Measurements from ENCODE around the gene SPIRE2.
"Not testable (repeated sequence)": the region's sequence is repeated elsewhere in the genome, so short reads cannot be mapped to it uniquely, and the experiment has no call there.

Gene SPIRE2

DNA sequence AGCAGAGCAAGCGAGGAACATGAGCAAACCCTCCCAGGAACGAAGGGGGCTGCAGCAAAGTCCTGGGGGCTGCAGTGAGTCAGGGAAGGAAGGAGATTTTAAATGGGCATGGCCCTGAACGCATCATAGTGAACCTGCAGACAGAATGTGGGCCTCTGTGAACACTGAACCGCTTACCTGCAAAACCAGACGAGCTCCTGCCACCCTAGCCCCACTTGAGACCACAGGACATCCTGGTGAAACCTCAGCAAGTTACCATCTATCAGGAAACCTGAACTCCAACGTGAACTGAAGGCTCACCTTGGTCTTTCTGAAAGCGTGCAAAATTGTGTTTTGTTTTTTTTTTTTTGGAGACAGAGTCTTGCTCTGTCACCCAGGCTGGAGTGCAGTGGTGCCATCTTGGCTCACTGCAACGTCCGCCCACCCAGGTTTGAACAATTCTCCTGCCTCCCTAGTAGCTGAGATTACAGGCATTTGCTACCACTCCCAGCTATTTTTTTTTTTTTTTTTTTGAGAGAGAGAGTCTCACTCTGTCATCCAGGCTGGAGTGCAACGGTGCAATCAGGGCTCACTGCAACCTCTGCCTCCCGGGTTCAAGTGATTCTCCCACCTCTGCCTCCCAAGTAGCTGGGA, 42.6 kb upstream of the SPIRE2 start:
- DNase-seq (ENCODE audit: low read depth) = no peak
- TF ChIP-seq, protein P1, sequence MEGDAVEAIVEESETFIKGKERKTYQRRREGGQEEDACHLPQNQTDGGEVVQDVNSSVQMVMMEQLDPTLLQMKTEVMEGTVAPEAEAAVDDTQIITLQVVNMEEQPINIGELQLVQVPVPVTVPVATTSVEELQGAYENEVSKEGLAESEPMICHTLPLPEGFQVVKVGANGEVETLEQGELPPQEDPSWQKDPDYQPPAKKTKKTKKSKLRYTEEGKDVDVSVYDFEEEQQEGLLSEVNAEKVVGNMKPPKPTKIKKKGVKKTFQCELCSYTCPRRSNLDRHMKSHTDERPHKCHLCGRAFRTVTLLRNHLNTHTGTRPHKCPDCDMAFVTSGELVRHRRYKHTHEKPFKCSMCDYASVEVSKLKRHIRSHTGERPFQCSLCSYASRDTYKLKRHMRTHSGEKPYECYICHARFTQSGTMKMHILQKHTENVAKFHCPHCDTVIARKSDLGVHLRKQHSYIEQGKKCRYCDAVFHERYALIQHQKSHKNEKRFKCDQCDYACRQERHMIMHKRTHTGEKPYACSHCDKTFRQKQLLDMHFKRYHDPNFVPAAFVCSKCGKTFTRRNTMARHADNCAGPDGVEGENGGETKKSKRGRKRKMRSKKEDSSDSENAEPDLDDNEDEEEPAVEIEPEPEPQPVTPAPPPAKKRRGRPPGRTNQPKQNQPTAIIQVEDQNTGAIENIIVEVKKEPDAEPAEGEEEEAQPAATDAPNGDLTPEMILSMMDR (IDR thresholded peaks at IDR 0.05; ENCODE audit: insufficient read depth, low read depth, low read length, missing control alignments) = no peak
- H3K4me3 ChIP-seq (ENCODE audit: low read depth, low read length) = no peak overlapping the region

DNA sequence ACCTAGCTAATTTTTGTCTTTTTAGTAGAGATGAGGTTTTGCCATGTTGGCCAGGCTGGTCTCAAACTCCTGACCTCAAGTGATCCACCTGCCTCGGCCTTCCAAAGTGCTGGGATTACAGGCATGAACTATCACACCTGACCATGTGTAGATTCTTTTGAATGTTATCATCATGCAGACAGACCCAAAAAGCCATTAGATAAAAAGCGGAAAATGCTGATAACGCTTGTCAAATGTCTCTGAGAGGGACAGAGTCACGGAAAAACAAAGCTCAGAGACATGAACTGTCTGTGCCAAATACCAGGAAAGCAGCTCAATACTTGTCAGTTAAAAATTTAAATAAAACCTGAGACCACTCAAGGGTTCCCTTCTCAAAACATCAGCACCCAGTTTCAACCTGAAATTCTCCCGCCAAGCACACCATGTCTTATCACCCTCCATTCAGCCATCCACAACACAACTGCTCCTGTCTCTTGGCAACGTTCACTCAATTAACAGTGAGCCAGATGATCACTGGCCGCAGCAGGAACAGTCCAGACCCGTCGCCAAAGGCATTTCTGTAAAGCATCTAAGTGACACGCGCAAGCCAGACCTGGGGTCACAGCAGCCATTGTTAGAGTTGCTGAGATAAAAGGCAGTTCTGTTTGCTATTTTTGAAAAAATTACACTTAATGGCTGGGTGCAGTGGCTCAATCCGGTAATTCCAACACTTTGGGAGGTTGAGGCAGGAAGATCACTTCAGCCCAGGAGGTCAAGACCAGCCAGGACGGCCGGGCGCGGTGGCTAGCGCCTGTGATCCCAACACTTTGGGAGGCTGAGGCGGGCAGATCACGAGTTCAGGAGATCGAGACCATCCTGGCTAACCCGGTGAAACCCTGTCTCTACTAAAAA, 41.6 kb upstream of the SPIRE2 start:
- no peak for DNase-seq (ENCODE audit: low read depth)
- TF ChIP-seq, protein P1 (IDR thresholded peaks at IDR 0.05; ENCODE audit: insufficient read depth, low read depth, low read length, missing control alignments) = no peak
- no peak overlapping the region for H3K4me3 ChIP-seq (ENCODE audit: low read depth, low read length)

DNA sequence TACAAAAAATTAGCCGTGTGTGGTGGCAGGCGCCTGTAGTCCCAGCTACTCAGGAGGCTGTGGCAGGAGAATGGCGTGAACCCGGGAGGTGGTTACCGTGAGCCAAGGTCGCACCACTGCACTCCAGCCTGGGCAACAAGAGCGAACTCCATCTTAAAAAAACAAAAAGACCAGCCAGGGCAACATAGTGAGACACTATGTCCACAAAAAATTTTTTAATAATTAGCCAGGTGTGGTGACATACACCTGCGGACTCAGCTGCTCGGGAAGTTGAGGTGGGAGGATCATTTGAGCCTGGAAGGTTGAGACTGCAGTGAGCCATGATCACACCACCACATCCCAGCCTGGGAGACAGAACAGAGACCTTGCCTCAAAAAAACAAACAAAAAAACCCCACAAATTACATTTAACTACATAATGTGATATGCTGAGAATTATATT, 40.9 kb upstream of the SPIRE2 start:
- no peak for DNase-seq (ENCODE audit: low read depth)
- no peak overlapping the region for H3K4me3 ChIP-seq (ENCODE audit: low read depth, low read length)
- TF ChIP-seq, protein P1 (IDR thresholded peaks at IDR 0.05; ENCODE audit: insufficient read depth, low read depth, low read length, missing control alignments) = no peak

DNA sequence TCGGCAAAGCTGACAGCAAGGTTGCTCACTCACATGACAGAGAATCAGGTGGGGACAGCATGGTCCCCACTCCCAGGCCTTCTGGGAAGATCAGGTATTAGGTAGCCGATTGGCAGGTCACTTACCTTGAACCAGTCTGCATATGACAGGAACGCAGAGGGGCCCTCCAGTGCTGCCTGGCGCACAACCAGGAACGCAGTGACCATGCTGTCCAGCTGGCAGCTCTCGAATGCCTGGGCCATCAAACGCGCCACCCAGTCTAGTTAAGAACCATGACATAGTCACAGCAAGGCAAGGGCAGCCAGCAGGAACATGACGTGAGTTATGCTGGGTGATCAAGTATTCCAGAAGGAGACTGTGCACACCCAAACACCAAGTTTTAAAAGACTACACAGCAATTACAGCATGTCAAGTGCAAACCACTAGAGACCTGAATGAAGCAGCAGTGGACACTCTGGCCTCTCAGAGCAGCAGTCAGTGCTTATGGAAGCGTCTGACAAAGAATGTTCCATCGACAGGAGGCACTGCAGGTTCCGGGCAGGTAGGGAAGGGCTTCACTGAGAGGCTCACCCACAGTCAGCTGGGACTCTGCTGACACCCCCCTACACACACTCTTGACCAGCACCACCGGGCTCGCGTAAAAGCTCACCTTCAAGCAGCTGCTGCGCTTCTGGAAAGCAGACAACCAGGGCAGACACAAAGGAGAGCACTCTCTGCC, 36.8 kb upstream of the SPIRE2 start:
- H3K4me3 ChIP-seq (ENCODE audit: low read depth, low read length) = no peak overlapping the region
- TF ChIP-seq, protein P1 (IDR thresholded peaks at IDR 0.05; ENCODE audit: insufficient read depth, low read depth, low read length, missing control alignments) = no peak
- DNase-seq (ENCODE audit: low read depth) = no peak

DNA sequence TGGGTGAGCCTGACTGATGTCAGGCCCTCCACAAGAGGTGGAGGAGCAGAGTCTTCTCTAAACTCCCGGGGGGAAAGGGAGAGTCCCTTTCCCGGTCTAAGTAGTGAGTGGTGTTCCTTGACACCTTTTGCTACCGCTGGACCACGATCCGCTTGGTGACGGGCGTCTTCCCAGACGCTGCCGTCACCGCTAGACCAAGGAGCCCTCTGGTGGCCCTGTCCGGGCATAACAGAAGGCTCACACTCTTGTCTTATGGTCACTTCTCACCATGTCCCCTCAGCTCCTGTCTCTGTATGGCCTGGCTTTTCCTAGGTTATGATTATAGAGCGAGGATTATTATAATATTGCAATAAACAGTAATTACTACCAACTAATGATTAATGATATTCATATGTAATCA, 35.2 kb upstream of the SPIRE2 start:
- TF ChIP-seq, protein P1 (IDR thresholded peaks at IDR 0.05; ENCODE audit: insufficient read depth, low read depth, low read length, missing control alignments) = peak; percentile 37
- peak; percentile 16 for DNase-seq (ENCODE audit: low read depth)
- H3K4me3 ChIP-seq (ENCODE audit: low read depth, low read length) = not testable (repeated sequence)

DNA sequence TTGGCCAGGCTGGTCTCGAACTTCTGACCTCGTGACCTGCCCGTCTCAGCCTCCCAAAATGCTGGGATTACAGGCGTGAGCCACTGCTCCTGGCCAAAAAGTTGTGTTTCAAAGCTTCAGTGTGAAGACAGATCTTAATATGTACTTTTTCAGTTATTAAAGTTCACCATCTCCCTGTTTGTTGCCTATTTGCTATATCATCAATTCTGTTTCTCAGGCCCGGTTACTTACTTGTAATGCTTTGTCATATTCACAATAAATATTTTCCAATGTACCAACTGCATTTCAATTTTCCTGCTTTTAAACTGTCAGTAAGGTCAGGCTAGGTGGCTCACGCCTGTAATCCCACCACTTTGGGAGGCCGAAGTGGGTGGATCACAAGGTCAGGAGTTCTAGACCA, 34.3 kb upstream of the SPIRE2 start:
- no peak overlapping the region for H3K4me3 ChIP-seq (ENCODE audit: low read depth, low read length)
- TF ChIP-seq, protein P1 (IDR thresholded peaks at IDR 0.05; ENCODE audit: insufficient read depth, low read depth, low read length, missing control alignments) = no peak
- DNase-seq (ENCODE audit: low read depth) = no peak
